GM23338 (cell line): ENCODE results near the gene SEC11A. TPM values are rescaled to one million over a fixed set of nuclear protein-coding genes. Genes with fewer than 3 reads are reported as not detected.

Experiments
- ATAC-seq: fragments of 200-7000 bp; cut with Tn5 transposase; 3 replicates; pipeline ENCODE4 v1.9.1; 2020
- DNase-seq: peaks from one replicate; pipeline ENCODE4 v3.0.0-alpha.2; 2015; ENCODE audit warnings: low spot score
- H2AFZ ChIP-seq: fragments of 200-600 bp; sonication (generic); 2 replicates; pipeline ENCODE4 v1.8.0; 2016; ENCODE audit warnings: antibody characterized with exemption, mild to moderate bottlenecking, moderate library complexity
- H3F3A ChIP-seq: fragments of 200-600 bp; sonication (generic); replicated peaks from 2 replicates; pipeline ENCODE4 v1.8.0; 2017; ENCODE audit warnings: antibody characterized with exemption, mixed run types, low read depth
- H3K27ac ChIP-seq: fragments of 200-600 bp; sonication (generic); 2 replicates; pipeline ENCODE4 v1.6.1; 2016; ENCODE audit warnings: low read depth
- H3K27me3 ChIP-seq: fragments of 200-600 bp; sonication (generic); 2 replicates; pipeline ENCODE4 v1.8.0; 2016; ENCODE audit warnings: mild to moderate bottlenecking, mixed run types, moderate library complexity; ENCODE audit not compliant: insufficient read depth
- H3K36me3 ChIP-seq: fragments of 200-600 bp; sonication (generic); 2 replicates; pipeline ENCODE4 v1.8.0; 2016; ENCODE audit warnings: mild to moderate bottlenecking; ENCODE audit not compliant: insufficient read depth
- H3K4me1 ChIP-seq: fragments of 200-600 bp; sonication (generic); 2 replicates; pipeline ENCODE4 v1.8.0; 2016; ENCODE audit warnings: mild to moderate bottlenecking, moderate library complexity; ENCODE audit not compliant: insufficient read depth
- H3K4me2 ChIP-seq: fragments of 200-600 bp; sonication (generic); 2 replicates; pipeline ENCODE4 v1.7.1; 2017; ENCODE audit warnings: mixed run types
- H3K4me3 ChIP-seq: fragments of 200-600 bp; sonication (generic); 2 replicates; pipeline ENCODE4 v1.6.1; 2016; ENCODE audit warnings: mixed run types
- H3K79me2 ChIP-seq: fragments of 200-600 bp; sonication (generic); replicated peaks from 2 replicates; pipeline ENCODE4 v1.8.0; 2017; ENCODE audit warnings: mild to moderate bottlenecking; ENCODE audit not compliant: insufficient read depth
- H3K9me2 ChIP-seq: fragments of 200-600 bp; sonication (generic); 2 replicates; pipeline ENCODE4 v1.8.0; 2017; ENCODE audit not compliant: insufficient read depth
- H4K20me1 ChIP-seq: fragments of 200-600 bp; sonication (generic); replicated peaks from 2 replicates; pipeline ENCODE4 v1.8.0; 2017; ENCODE audit warnings: mild to moderate bottlenecking; ENCODE audit not compliant: insufficient read depth
- H3K27ac Mint-ChIP-seq: 2 replicates; pipeline ENCODE4 v1.8.0; 2020; ENCODE audit warnings: inconsistent platforms, mild to moderate bottlenecking, moderate library complexity, mixed read lengths
- H3K27me3 Mint-ChIP-seq: 3 replicates; pipeline ENCODE4 v1.8.0; 2022; ENCODE audit warnings: low read depth, mild to moderate bottlenecking, moderate library complexity, mixed read lengths, inconsistent platforms; ENCODE audit not compliant: insufficient read depth, poor library complexity
- H3K36me3 Mint-ChIP-seq: 3 replicates; pipeline ENCODE4 v1.8.0; 2021; ENCODE audit warnings: low read depth, mild to moderate bottlenecking, inconsistent platforms, moderate library complexity, mixed read lengths
- H3K4me1 Mint-ChIP-seq: 3 replicates; pipeline ENCODE4 v1.8.0; 2020; ENCODE audit warnings: mild to moderate bottlenecking, inconsistent platforms, mixed read lengths
- H3K4me3 Mint-ChIP-seq: 3 replicates; pipeline ENCODE4 v1.8.0; 2021; ENCODE audit warnings: moderate library complexity, mild to moderate bottlenecking, inconsistent platforms, mixed read lengths
- H3K9me3 Mint-ChIP-seq: 3 replicates; pipeline ENCODE4 v1.8.0; 2020; ENCODE audit warnings: moderate library complexity, mild to moderate bottlenecking, inconsistent platforms, mixed read lengths
- CTCF ChIP-seq, 2 experiments: fragments of 200-600 bp in 1 of 2; sonication (generic) in 1 of 2; conservative IDR thresholded peaks; 2 replicates each; pipeline versions ENCODE4 v1.5.1 to v1.6.1; 2016 to 2017; ENCODE audit warnings: antibody characterized with exemption in 2 of 2, low read depth in 2 of 2, mild to moderate bottlenecking in 2 of 2, moderate library complexity in 1 of 2
- ETS1 ChIP-seq: IDR thresholded peaks from 2 replicates; pipeline ENCODE4 v1.6.1; 2016; ENCODE audit warnings: antibody characterized with exemption
- EZH2 ChIP-seq: fragments of 200-600 bp; sonication (generic); IDR thresholded peaks from one replicate; pipeline ENCODE4 v1.8.0; 2017; ENCODE audit warnings: antibody characterized with exemption, mild to moderate bottlenecking, low read depth; ENCODE audit not compliant: unreplicated experiment
- EZH2phosphoT487 ChIP-seq: fragments of 200-600 bp; sonication (generic); IDR thresholded peaks from one replicate; pipeline ENCODE4 v1.8.1; 2018; ENCODE audit warnings: antibody characterized with exemption; ENCODE audit not compliant: unreplicated experiment
- JUNB ChIP-seq: IDR thresholded peaks from one replicate; pipeline ENCODE4 v1.6.1; 2016; ENCODE audit warnings: antibody characterized with exemption; ENCODE audit not compliant: unreplicated experiment
- POLR2AphosphoS5 ChIP-seq: IDR thresholded peaks from 2 replicates; pipeline ENCODE4 v1.6.1; 2016; ENCODE audit warnings: antibody characterized with exemption, low read depth
- REST ChIP-seq: IDR thresholded peaks from one replicate; pipeline ENCODE4 v1.6.1; 2018; ENCODE audit warnings: antibody characterized with exemption; ENCODE audit not compliant: unreplicated experiment
- STAT1 ChIP-seq: IDR thresholded peaks from one replicate; pipeline ENCODE4 v1.6.1; 2016; ENCODE audit warnings: antibody characterized with exemption; ENCODE audit not compliant: unreplicated experiment
- ZNF331 ChIP-seq: fragments of 250-450 bp; sonication (Bioruptor Pico); IDR thresholded peaks from 2 replicates; pipeline ENCODE4 v1.5.0; 2020; ENCODE audit warnings: low read depth, mild to moderate bottlenecking, moderate library complexity
- polyA plus RNA-seq: library from polyadenylated mRNA; unstranded; fragments of >200 nt; fragmentation: Nextera tagmentation; extraction: Ambion mirVana; gene quantifications from 2 replicates; pipeline ENCODE4 v1.2.1, GENCODE V29; 2016
- total RNA-seq: library from RNA; depleted of rRNA; stranded (reverse); fragments of >200 nt; shearing (Covaris generic); gene quantifications from 2 replicates; pipeline ENCODE4 v1.2.3, GENCODE V29; 2014

SEC11A gene
- total and polyA plus RNA-seq, 2 experiments from 2014 or later, result 191 to 257 TPM

- TF ChIP-seq REST, result no peak
- no peak for TF ChIP-seq EZH2phosphoT487
- TF ChIP-seq CTCF (conservative IDR thresholded peaks at IDR 0.05; ENCODE audit: low read depth in 2 of 2), result no peak
These were observed 34.7 kb upstream of the SEC11A start (continued) for GRCh38 chr15:84750583-84751092.

GRCh38 chr15:84749111-84749991 is 33.4 kb upstream of the SEC11A start:
- Histone ChIP-seq H3K4me3 (peak overlapping the region; percentile 94), H3K4me1 (peaks cover 25% of the 10 kb centered on the region), H2AFZ (peak overlapping the region; percentile 85; the same call in 1 of the 2 replicates), H3K36me3 (no peaks in the 10 kb centered on the region), H4K20me1 (peaks cover 6% of the 10 kb centered on the region; the same call in 1 of the 2 replicates), H3F3A (peaks cover 30% of the 10 kb centered on the region), H3K4me2 (peak overlapping the region; percentile 82), H3K27ac (0 out of 2 replicates have a peak overlapping the region, but pooled peaks have one; percentile 17), H3K9me2 (no peaks in the 10 kb centered on the region), H3K79me2 (peaks cover 58% of the 10 kb centered on the region), H3K27me3 (no peaks in the 10 kb centered on the region)
- Mint-ChIP-seq H3K27me3 (peaks cover 3% of the 10 kb centered on the region), H3K27ac (peak overlapping the region; percentile 90), H3K4me1 (peaks cover 41% of the 10 kb centered on the region), H3K4me3 (peak overlapping the region; percentile 94), H3K36me3 (peaks cover 3% of the 10 kb centered on the region; the same call in 1 of the 3 replicates), H3K9me3 (no peaks in the 10 kb centered on the region)
- peak; percentile 3 for ATAC-seq
- DNase-seq, result peak; percentile 49
- TF ChIP-seq CTCF (conservative IDR thresholded peaks at IDR 0.05; ENCODE audit: low read depth in 2 of 2) (no peak), ZNF331 (no peak), EZH2 (no peak), STAT1 (no peak), ETS1 (no peak), JUNB (no peak), EZH2phosphoT487 (no peak), POLR2AphosphoS5 (no peak)
